Measurements from ENCODE around the gene CLRN3. TPM values are rescaled to one million over a fixed set of nuclear protein-coding genes. Genes with fewer than 3 reads are reported as not detected.

The CLRN3 gene
- polyA plus RNA-seq, 1 donor from 2014 or later = not detected

DNA sequence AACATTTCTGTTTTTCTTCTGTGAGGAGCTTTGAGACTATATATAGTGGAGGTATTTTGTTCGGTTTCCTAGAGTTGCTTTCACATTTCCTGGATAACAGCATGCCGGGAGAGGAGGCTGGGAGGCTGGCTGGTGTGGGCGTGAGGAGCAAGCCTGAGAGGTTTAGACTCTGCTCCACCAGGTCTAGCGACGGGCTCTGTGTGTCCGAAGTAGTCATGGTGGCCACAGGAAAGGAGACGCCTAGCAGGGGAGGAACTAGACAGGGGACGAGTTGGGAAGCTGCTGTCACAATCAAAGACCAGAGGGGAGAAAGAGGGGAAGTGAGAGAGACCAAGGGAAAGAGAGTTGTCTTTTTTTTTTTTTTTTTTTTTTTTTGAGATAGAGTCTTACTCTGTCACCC is 33.7 kb upstream of the CLRN3 start:
- Histone ChIP-seq H2AFZ (ENCODE audit: low read depth, low read length) (no peak overlapping the region), H3K9me3 (ENCODE audit: low read length) (no peaks in the 10 kb centered on the region), H3K79me2 (replicated peaks; ENCODE audit: insufficient read depth, low read length) (no peaks in the 10 kb centered on the region), H3K36me3 (ENCODE audit: insufficient read depth, low read length) (no peaks in the 10 kb centered on the region), H3F3A (ENCODE audit: insufficient read depth, low read length, poor library complexity, severe bottlenecking) (no peaks in the 10 kb centered on the region), H3K27ac (ENCODE audit: low read length) (no peak overlapping the region), H3K27me3 (ENCODE audit: insufficient read depth, low read depth, low read length) (no peaks in the 10 kb centered on the region), H4K20me1 (ENCODE audit: insufficient read depth) (no peaks in the 10 kb centered on the region), H3K4me2 (ENCODE audit: low read length) (no peak overlapping the region), H3K9ac (ENCODE audit: low read length) (no peak overlapping the region), H3K9me2 (ENCODE audit: insufficient read depth, low read length) (no peaks in the 10 kb centered on the region), H3K4me3 (ENCODE audit: low read length) (no peak overlapping the region)
- no peak for TF ChIP-seq EZH2 (IDR thresholded peaks at IDR 0.05; ENCODE audit: borderline replicate concordance, insufficient read depth, low read length, poor library complexity, severe bottlenecking)
- TF ChIP-seq SMC3 (conservative IDR thresholded peaks at IDR 0.05; ENCODE audit: poor library complexity) = no peak
- TF ChIP-seq RAD21 (conservative IDR thresholded peaks at IDR 0.05) = no peak
- TF ChIP-seq TAF1 (IDR thresholded peaks at IDR 0.05; ENCODE audit: low read depth) = no peak
- TF ChIP-seq MXI1 (conservative IDR thresholded peaks at IDR 0.05; ENCODE audit: poor library complexity, severe bottlenecking) = no peak
- TF ChIP-seq, protein P1, sequence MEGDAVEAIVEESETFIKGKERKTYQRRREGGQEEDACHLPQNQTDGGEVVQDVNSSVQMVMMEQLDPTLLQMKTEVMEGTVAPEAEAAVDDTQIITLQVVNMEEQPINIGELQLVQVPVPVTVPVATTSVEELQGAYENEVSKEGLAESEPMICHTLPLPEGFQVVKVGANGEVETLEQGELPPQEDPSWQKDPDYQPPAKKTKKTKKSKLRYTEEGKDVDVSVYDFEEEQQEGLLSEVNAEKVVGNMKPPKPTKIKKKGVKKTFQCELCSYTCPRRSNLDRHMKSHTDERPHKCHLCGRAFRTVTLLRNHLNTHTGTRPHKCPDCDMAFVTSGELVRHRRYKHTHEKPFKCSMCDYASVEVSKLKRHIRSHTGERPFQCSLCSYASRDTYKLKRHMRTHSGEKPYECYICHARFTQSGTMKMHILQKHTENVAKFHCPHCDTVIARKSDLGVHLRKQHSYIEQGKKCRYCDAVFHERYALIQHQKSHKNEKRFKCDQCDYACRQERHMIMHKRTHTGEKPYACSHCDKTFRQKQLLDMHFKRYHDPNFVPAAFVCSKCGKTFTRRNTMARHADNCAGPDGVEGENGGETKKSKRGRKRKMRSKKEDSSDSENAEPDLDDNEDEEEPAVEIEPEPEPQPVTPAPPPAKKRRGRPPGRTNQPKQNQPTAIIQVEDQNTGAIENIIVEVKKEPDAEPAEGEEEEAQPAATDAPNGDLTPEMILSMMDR (IDR thresholded peaks at IDR 0.05; ENCODE audit: poor library complexity, severe bottlenecking) = no peak
- TF ChIP-seq EP300 (conservative IDR thresholded peaks at IDR 0.05; ENCODE audit: poor library complexity, severe bottlenecking) = no peak
- TF ChIP-seq, protein P2, sequence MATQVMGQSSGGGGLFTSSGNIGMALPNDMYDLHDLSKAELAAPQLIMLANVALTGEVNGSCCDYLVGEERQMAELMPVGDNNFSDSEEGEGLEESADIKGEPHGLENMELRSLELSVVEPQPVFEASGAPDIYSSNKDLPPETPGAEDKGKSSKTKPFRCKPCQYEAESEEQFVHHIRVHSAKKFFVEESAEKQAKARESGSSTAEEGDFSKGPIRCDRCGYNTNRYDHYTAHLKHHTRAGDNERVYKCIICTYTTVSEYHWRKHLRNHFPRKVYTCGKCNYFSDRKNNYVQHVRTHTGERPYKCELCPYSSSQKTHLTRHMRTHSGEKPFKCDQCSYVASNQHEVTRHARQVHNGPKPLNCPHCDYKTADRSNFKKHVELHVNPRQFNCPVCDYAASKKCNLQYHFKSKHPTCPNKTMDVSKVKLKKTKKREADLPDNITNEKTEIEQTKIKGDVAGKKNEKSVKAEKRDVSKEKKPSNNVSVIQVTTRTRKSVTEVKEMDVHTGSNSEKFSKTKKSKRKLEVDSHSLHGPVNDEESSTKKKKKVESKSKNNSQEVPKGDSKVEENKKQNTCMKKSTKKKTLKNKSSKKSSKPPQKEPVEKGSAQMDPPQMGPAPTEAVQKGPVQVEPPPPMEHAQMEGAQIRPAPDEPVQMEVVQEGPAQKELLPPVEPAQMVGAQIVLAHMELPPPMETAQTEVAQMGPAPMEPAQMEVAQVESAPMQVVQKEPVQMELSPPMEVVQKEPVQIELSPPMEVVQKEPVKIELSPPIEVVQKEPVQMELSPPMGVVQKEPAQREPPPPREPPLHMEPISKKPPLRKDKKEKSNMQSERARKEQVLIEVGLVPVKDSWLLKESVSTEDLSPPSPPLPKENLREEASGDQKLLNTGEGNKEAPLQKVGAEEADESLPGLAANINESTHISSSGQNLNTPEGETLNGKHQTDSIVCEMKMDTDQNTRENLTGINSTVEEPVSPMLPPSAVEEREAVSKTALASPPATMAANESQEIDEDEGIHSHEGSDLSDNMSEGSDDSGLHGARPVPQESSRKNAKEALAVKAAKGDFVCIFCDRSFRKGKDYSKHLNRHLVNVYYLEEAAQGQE (IDR thresholded peaks at IDR 0.05; ENCODE audit: borderline replicate concordance) = no peak

DNA sequence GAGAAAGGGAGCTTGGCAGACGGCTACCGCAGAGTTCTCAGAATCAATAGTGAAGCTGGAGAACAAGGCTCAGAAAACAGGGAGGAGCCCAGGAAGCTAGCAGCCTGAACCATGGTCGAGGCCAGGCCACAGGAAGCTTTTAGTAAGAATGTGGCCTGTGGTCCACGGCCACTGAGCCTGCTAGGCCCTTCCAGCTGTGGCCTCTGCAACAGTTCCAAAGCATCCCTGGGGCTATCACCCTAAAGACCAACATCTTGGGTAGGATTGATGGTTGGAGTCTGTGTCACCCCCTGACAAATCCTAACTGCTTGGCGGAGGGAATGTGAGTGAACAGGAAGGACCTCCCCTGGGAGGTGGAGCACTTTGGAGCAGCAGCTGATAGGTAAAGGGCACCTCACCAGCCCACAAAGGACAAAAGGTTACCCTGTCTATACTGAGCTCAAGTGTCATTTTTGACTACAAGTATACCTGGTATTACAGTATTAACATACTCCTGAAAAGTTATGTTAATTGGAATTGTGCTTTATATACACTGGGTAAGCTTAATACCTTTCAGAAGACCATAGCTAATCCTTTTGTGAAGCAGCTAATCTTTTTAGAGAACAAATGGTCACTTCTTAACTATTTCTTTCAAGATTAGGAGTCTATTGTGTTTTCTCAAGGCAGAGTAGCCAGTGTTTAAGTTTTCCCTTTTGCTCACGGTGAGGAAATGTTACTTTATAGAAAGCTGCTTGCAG is 32.9 kb upstream of the CLRN3 start:
- Histone ChIP-seq H3K4me2 (ENCODE audit: low read length) (no peak overlapping the region), H3K27ac (ENCODE audit: low read length) (no peak overlapping the region), H3K9ac (ENCODE audit: low read length) (no peak overlapping the region), H3K9me2 (ENCODE audit: insufficient read depth, low read length) (no peaks in the 10 kb centered on the region), H2AFZ (ENCODE audit: low read depth, low read length) (no peak overlapping the region), H3F3A (ENCODE audit: insufficient read depth, low read length, poor library complexity, severe bottlenecking) (no peaks in the 10 kb centered on the region), H3K27me3 (ENCODE audit: insufficient read depth, low read depth, low read length) (no peaks in the 10 kb centered on the region), H3K9me3 (ENCODE audit: low read length) (no peaks in the 10 kb centered on the region), H3K4me3 (ENCODE audit: low read length) (no peak overlapping the region), H3K36me3 (ENCODE audit: insufficient read depth, low read length) (no peaks in the 10 kb centered on the region), H4K20me1 (ENCODE audit: insufficient read depth) (no peaks in the 10 kb centered on the region), H3K79me2 (replicated peaks; ENCODE audit: insufficient read depth, low read length) (no peaks in the 10 kb centered on the region)
- TF ChIP-seq POLR2AphosphoS5 (IDR thresholded peaks at IDR 0.05) = no peak
- no peak for TF ChIP-seq SMC3 (conservative IDR thresholded peaks at IDR 0.05; ENCODE audit: poor library complexity)
- no peak for TF ChIP-seq TAF1 (IDR thresholded peaks at IDR 0.05; ENCODE audit: low read depth)
- TF ChIP-seq EP300 (conservative IDR thresholded peaks at IDR 0.05; ENCODE audit: poor library complexity, severe bottlenecking) = no peak
- TF ChIP-seq EZH2 (IDR thresholded peaks at IDR 0.05; ENCODE audit: borderline replicate concordance, insufficient read depth, low read length, poor library complexity, severe bottlenecking) = no peak
- TF ChIP-seq, protein P2 (IDR thresholded peaks at IDR 0.05; ENCODE audit: borderline replicate concordance) = no peak
- TF ChIP-seq, protein P1 (IDR thresholded peaks at IDR 0.05; ENCODE audit: poor library complexity, severe bottlenecking) = no peak
- no peak for TF ChIP-seq RAD21 (conservative IDR thresholded peaks at IDR 0.05)
- no peak for TF ChIP-seq MXI1 (conservative IDR thresholded peaks at IDR 0.05; ENCODE audit: poor library complexity, severe bottlenecking)
